Ovary (tissue), 9 donors: ENCODE results near the gene SARM1. TPM values are rescaled to one million over a fixed set of nuclear protein-coding genes. Genes with fewer than 3 reads are reported as not detected.

Experiments
- DNase-seq, 5 donors: peaks; one replicate each; pipeline ENCODE4 v3.0.0-alpha.2; 2019 to 2020
- H3K27ac ChIP-seq, 2 donors: fragments of 200-600 bp; one replicate each; pipeline versions ENCODE4 v1.5.1 to v1.8.0; 2019 to 2022
- H3K27me3 ChIP-seq: fragments of 200-600 bp; one replicate; pipeline ENCODE4 v1.8.0; 2022
- H3K36me3 ChIP-seq: fragments of 200-600 bp; sonication (generic); one replicate; pipeline ENCODE4 v1.5.1; 2019
- H3K4me1 ChIP-seq: one replicate; pipeline ENCODE4 v1.8.1; 2013; ENCODE audit warnings: mild to moderate bottlenecking, moderate library complexity; ENCODE audit not compliant: insufficient read depth
- H3K4me3 ChIP-seq: fragments of 200-600 bp; sonication (generic); one replicate; pipeline ENCODE4 v1.5.1; 2017
- H3K9me3 ChIP-seq, 2 donors: fragments of 200-600 bp in 1 of 2; sonication (generic) in 1 of 2; one replicate each; pipeline versions ENCODE4 v1.5.1 to v1.8.1; 2013 to 2019; ENCODE audit warnings: mild to moderate bottlenecking in 1 of 2, moderate library complexity in 1 of 2
- EP300 ChIP-seq: sonication (generic); formaldehyde crosslinking; IDR thresholded peaks from one replicate; pipeline ENCODE4 v1.6.1; 2017; ENCODE audit warnings: antibody characterized with exemption
- POLR2A ChIP-seq: fragments of 450-650 bp; IDR thresholded peaks from one replicate; pipeline ENCODE4 v1.6.1; 2017; ENCODE audit warnings: antibody characterized with exemption, mild to moderate bottlenecking, moderate library complexity
- WGBS, 3 donors: extraction: QIAGEN DNeasy Blood & Tissue Kit in 1 of 3; methylation state at CpG; one replicate each; pipeline versions ENCODE4 v1.1.5 to v1.1.7; 2013 to 2017; 5-methylcytosine and 5-hydroxymethylcytosine counted together
- intact Hi-C, 4 donors: fragments of 100-400 bp; cut with DNase I; formaldehyde crosslinking; loops; one replicate each; pipeline versions ENCODE4 v1.11.0 to v1.15.1; 2022 to 2023
- polyA plus RNA-seq, 2 donors: library from polyadenylated mRNA; stranded (reverse); fragments of 200-250 nt in 1 of 2; fragments of 350-450 nt in 1 of 2; fragmentation: Illumina TruSeq in 1 of 2; extraction: RNeasy Lipid Tissue Mini Kit (QIAGEN cat#74804) in 1 of 2; gene quantifications; one replicate each; pipeline ENCODE4 v1.2.3, GENCODE V29; 2013 to 2014
- total RNA-seq, 7 donors: library from RNA; depleted of rRNA in 2 of 7; stranded (reverse); fragments of >200 nt in 2 of 7; fragmentation: NEBNext Ultra II Directional in 3 of 7; extraction: Animal tissue kit (Norgen Biotek cat#: 25700) in 3 of 7; gene quantifications; one replicate each; pipeline versions ENCODE4 v1.1.0 to v1.2.4, GENCODE V29; 2016 to 2023
- TF ChIP-seq, protein P1 (sequence below), 3 donors: fragments of 450-650 bp in 2 of 3; fragments of 200-600 bp in 1 of 3; IDR thresholded peaks; one replicate each; pipeline versions ENCODE4 v1.5.1 to v1.8.0; 2016 to 2022; ENCODE audit warnings: antibody characterized with exemption in 3 of 3, mild to moderate bottlenecking in 1 of 3
- donor health status: DM: no; HTN: no; CAD: no; lungs with moderate emphysema.
- donor health status: DM: no; HTN: no; CAD: no.
- donor health status: Bipolar disorder and iron deficiency.
- donor health status: DM: yes; HTN: yes; CAD: no.
- donor health status: DM: no; HTN: no; CAD: no.
- donor health status: DM: yes; HTN: yes; CAD: no.

SARM1 gene
- total and polyA plus RNA-seq, 9 donors = 7.4 to 21.5 (median 14.1) TPM

DNA sequence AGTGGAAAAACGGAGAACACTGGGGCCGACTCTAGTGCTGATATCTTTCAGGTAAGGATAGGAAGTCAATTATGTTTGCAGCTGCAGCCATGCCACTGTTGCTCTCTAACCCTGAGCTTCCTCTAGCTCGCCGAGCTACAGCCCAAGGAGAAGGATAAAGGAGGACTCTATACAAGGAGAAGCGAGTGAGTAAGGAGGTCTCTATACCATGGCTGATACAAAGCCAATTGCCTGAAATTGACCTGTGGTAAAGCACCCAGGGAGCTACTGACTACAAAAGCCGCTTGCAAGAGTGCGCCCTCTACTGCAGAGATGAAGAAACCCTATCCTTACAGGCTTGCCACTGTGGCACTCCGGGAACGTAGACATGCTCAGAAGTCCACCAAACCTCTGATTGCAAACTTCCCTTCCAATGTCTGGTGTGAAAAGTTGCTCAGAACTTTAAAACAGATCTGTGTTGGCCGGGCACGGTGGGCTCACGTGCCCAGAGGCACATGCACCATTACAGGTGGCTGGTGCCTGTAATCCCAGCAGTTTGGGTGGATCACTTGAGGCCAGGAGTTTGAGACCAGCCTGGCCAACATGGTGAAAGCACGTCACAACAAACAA lies 45.3 kb downstream of the SARM1 start:
- DNase-seq = no peak
- 20 to 22% (median 20%) methylated on average over 13 of the region's 13 CpGs for WGBS, 3 donors
- Histone ChIP-seq H3K4me3 (no peak overlapping the region), H3K27me3 (no peaks in the 10 kb centered on the region), H3K4me1 (no peaks in the 10 kb centered on the region), H3K36me3 (no peaks in the 10 kb centered on the region), H3K9me3 (no peaks in the 10 kb centered on the region), H3K27ac (no peak overlapping the region)
- intact Hi-C loops = no loop called here
- TF ChIP-seq, protein P1, sequence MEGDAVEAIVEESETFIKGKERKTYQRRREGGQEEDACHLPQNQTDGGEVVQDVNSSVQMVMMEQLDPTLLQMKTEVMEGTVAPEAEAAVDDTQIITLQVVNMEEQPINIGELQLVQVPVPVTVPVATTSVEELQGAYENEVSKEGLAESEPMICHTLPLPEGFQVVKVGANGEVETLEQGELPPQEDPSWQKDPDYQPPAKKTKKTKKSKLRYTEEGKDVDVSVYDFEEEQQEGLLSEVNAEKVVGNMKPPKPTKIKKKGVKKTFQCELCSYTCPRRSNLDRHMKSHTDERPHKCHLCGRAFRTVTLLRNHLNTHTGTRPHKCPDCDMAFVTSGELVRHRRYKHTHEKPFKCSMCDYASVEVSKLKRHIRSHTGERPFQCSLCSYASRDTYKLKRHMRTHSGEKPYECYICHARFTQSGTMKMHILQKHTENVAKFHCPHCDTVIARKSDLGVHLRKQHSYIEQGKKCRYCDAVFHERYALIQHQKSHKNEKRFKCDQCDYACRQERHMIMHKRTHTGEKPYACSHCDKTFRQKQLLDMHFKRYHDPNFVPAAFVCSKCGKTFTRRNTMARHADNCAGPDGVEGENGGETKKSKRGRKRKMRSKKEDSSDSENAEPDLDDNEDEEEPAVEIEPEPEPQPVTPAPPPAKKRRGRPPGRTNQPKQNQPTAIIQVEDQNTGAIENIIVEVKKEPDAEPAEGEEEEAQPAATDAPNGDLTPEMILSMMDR (IDR thresholded peaks at IDR 0.05) = no peak

DNA sequence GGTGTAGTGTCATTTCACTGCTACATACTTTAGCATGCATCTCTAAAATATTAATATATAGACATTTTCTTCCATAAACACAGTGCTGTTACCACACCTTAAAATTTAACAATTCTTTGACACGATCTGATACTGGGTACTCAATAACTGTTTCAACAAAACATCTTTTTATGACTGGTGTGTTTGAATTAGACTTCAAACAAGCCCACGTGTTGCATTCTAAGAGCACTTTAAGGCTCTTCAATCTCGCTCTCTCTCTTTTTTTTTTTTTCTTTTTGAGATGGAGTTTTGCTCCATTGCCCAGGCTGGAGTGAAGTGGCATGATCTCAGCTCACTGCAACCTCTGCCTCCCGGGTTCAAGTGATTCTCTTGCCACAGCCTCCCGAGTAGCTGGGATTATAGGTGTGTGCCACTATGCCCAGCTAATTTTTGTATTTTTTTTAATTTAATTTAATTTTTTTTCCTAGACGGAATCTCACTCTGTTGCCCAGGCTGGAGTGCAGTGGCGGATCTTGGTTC lies 50.4 kb downstream of the SARM1 start:
- TF ChIP-seq POLR2A = no peak
- TF ChIP-seq, protein P1 (IDR thresholded peaks at IDR 0.05) = no peak
- Histone ChIP-seq H3K27me3 (no peaks in the 10 kb centered on the region), H3K27ac (no peak overlapping the region), H3K36me3 (no peaks in the 10 kb centered on the region), H3K4me1 (no peaks in the 10 kb centered on the region), H3K4me3 (no peak overlapping the region), H3K9me3 (no peaks in the 10 kb centered on the region)
- WGBS, 3 donors = 74 to 76% (median 74%) methylated on average over 7 of the region's 7 CpGs
- DNase-seq = no peak
- intact Hi-C loops = no loop called here

DNA sequence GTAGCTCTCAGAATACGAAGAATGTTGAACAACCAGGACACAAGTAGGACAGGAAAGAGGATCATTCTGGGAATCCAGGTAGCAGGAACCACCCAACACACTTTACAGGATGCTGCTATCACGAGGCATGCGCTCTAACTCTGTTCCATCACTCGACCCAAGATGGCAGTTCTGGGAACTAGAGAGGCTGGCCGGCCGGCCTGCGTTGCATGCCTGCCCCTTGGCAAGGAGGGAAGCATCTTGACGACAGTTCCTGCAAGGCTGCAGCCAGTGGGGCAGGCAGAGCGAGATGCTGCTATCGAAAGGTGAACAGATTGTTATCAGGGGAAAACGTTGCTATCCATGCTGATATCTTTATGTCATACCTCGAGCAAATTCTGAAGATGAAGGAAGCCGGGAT lies 53.7 kb downstream of the SARM1 start:
- no peak for TF ChIP-seq POLR2A
- TF ChIP-seq EP300 = no peak
- TF ChIP-seq, protein P1 (IDR thresholded peaks at IDR 0.05) = no peak
- Histone ChIP-seq H3K36me3 (no peaks in the 10 kb centered on the region), H3K4me1 (no peaks in the 10 kb centered on the region), H3K27me3 (no peaks in the 10 kb centered on the region), H3K9me3 (no peaks in the 10 kb centered on the region), H3K27ac (no peak overlapping the region), H3K4me3 (no peak overlapping the region)
- intact Hi-C loops = no loop called here
- no peak for DNase-seq
- WGBS, 3 donors = 79 to 86% (median 81%) methylated on average over 13 of the region's 13 CpGs

DNA sequence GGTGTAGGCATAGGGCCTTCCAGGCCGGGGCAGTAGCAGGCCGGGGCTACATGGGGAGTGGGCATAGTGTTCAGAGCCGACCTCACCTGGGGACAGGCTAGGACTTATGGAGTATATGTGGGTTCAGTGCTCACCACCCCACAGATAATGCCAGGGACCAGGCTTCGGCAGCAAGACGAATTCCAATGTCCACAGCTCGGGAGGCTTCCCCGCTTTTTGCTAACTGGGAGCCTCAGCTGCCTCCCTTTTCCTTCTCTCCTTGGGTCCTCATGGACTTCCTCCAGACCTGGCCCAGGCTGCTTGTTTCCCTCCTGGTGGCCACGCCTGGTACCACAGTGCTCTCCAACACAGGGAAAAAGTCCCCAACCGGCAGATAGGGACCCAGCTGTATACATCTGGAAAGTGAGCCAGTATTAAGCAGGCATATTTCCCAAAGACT lies 54.6 kb downstream of the SARM1 start:
- Histone ChIP-seq H3K4me3 (no peak overlapping the region), H3K27me3 (no peaks in the 10 kb centered on the region), H3K9me3 (no peaks in the 10 kb centered on the region), H3K4me1 (no peaks in the 10 kb centered on the region), H3K36me3 (no peaks in the 10 kb centered on the region), H3K27ac (no peak overlapping the region)
- intact Hi-C loops = no loop called here
- no peak for TF ChIP-seq EP300
- TF ChIP-seq POLR2A = no peak
- TF ChIP-seq, protein P1 (IDR thresholded peaks at IDR 0.05) = no peak
- DNase-seq = no peak
- 81 to 86% (median 82%) methylated on average over 9 of the region's 9 CpGs for WGBS, 3 donors
